Kidney (tissue), 14 donors: ENCODE results near the gene MT3. TPM values are rescaled to one million over a fixed set of nuclear protein-coding genes. Genes with fewer than 3 reads are reported as not detected.

Experiments
- DNase-seq, 5 donors: peaks; one replicate each; pipeline ENCODE4 v3.0.0-alpha.2; 2013 to 2020
- FAIRE-seq: peaks from 2 replicates; lab custom pipeline; 2012; peaks lifted over from hg19 to GRCh38; lab: Jason Lieb, UNC
- H3K27ac ChIP-seq, 2 donors: one replicate each; pipeline ENCODE4 v1.7.0; 2013; ENCODE audit warnings: low read depth in 2 of 2, low read length in 2 of 2, inconsistent platforms in 1 of 2
- H3K27me3 ChIP-seq: one replicate; pipeline ENCODE4 v1.7.1; 2013; ENCODE audit warnings: low read length, inconsistent platforms; ENCODE audit not compliant: control insufficient read depth, insufficient read depth
- H3K36me3 ChIP-seq, 3 donors: one replicate each; pipeline versions ENCODE4 v1.7.0 to v1.7.1; 2013; ENCODE audit warnings: low read length in 3 of 3, control low read depth in 1 of 3, inconsistent platforms in 1 of 3; ENCODE audit not compliant: insufficient read depth in 3 of 3, control insufficient read depth in 2 of 3
- H3K4me1 ChIP-seq, 3 donors: one replicate each; pipeline versions ENCODE4 v1.7.0 to v1.7.1; 2013; ENCODE audit warnings: low read length in 3 of 3, inconsistent platforms in 1 of 3, low read depth in 1 of 3; ENCODE audit not compliant: control insufficient read depth in 2 of 3, insufficient read depth in 2 of 3
- H3K4me3 ChIP-seq, 3 donors: one replicate each; pipeline versions ENCODE4 v1.7.0 to v1.8.1; 2013; ENCODE audit warnings: low read length in 3 of 3, control low read depth in 1 of 3, inconsistent platforms in 1 of 3
- H3K9ac ChIP-seq, 3 donors: one replicate each; pipeline versions ENCODE4 v1.7.0 to v1.7.1; 2013; ENCODE audit warnings: low read length in 3 of 3, control low read depth in 1 of 3, inconsistent platforms in 1 of 3
- H3K9me3 ChIP-seq, 3 donors: one replicate each; pipeline versions ENCODE4 v1.7.0 to v1.7.1; 2013; ENCODE audit warnings: low read length in 3 of 3, control low read depth in 1 of 3, inconsistent platforms in 1 of 3; ENCODE audit not compliant: control insufficient read depth in 2 of 3, insufficient read depth in 1 of 3
- CTCF ChIP-seq: IDR thresholded peaks from 3 replicates; pipeline ENCODE4 v1.5.1; 2012; ENCODE audit warnings: mild to moderate bottlenecking, moderate library complexity, borderline replicate concordance; ENCODE audit not compliant: insufficient read depth; ENCODE audit errors: extremely low read depth
- intact Hi-C: fragments of 100-400 bp; cut with DNase I; formaldehyde crosslinking; loops from one replicate; pipeline ENCODE4 v1.11.1; 2022
- polyA plus RNA-seq: library from polyadenylated mRNA; stranded (reverse); fragments of 350-450 nt; fragmentation: Illumina TruSeq; extraction: RNeasy Lipid Tissue Mini Kit (QIAGEN cat#74804); gene quantifications from one replicate; pipeline ENCODE4 v1.2.3, GENCODE V29; 2014; ENCODE audit warnings: low read depth, low replicate concordance; ENCODE audit not compliant: insufficient read depth
- total RNA-seq: library from RNA; stranded (reverse); fragmentation: NEBNext Ultra II Directional; extraction: Animal tissue kit (Norgen Biotek cat#: 25700); gene quantifications from one replicate; pipeline ENCODE4 v1.2.1, GENCODE V29; 2021
- donor health status: control.
- donor health status: control.
- donor health status: control.
- donor health status: control.
- donor health status: control.
- donor health status: DM: yes; HTN: yes; CAD: no.
- donor health status: Normal renal cell carcinoma (clear cell type).

The MT3 gene
- total and polyA plus RNA-seq, 2 donors from 2014 or later, result 25.5 TPM; not detected in 1

- intact Hi-C loops, result no loop called here
- FAIRE-seq (no peak), DNase-seq (peak in 3 of 5 donors; percentile 11 to 48 (median 38))
- Histone ChIP-seq H3K9ac (no peak overlapping the region), H3K36me3 (no peaks in the 10 kb centered on the region), H3K4me3 (no peak overlapping the region), H3K4me1 (peaks cover 0 to 3% (median 0%) of the 10 kb centered on the region in 3 donors), H3K27ac (no peak overlapping the region), H3K9me3 (no peaks in the 10 kb centered on the region), H3K27me3 (no peaks in the 10 kb centered on the region)
- no peak for TF ChIP-seq CTCF
These were observed 42.0 kb upstream of the MT3 start for GRCh38 chr16:56547120-56547948.

- Histone ChIP-seq H3K27me3 (no peaks in the 10 kb centered on the region), H3K9ac (no peak overlapping the region), H3K4me1 (peaks cover 0 to 4% (median 0%) of the 10 kb centered on the region in 3 donors), H3K27ac (no peak overlapping the region), H3K4me3 (no peak overlapping the region), H3K9me3 (no peaks in the 10 kb centered on the region), H3K36me3 (no peaks in the 10 kb centered on the region)
- DNase-seq (no peak), FAIRE-seq (no peak)
- intact Hi-C loops, result no loop called here
- no peak for TF ChIP-seq CTCF
These were observed 41.3 kb upstream of the MT3 start for GRCh38 chr16:56547949-56548567.

GRCh38 chr16:56549161-56549560 is 40.2 kb upstream of the MT3 start:
- no peak overlapping the region for H3K4me3 ChIP-seq
- no peaks in the 10 kb centered on the region for H3K36me3 ChIP-seq
- FAIRE-seq, result no peak

More at GRCh38 chr16:56549161-56549560, 40.2 kb upstream of the MT3 start:
- H3K27me3 ChIP-seq, result no peaks in the 10 kb centered on the region
- no peak overlapping the region for H3K27ac ChIP-seq
- H3K9ac ChIP-seq, result no peak overlapping the region
- DNase-seq, result no peak
- intact Hi-C loops, result no loop called here
- peaks cover 0 to 4% (median 0%) of the 10 kb centered on the region in 3 donors for H3K4me1 ChIP-seq
- no peak for TF ChIP-seq CTCF
- no peaks in the 10 kb centered on the region for H3K9me3 ChIP-seq
